Esophagus muscularis mucosa (tissue), 4 donors: ENCODE results near the gene MTAP. TPM values are rescaled to one million over a fixed set of nuclear protein-coding genes. Genes with fewer than 3 reads are reported as not detected.

Source experiments
- DNase-seq: peaks from one replicate; pipeline ENCODE4 v3.0.0-alpha.2; 2017; ENCODE audit errors: extremely low spot score
- H3K27ac ChIP-seq, 4 donors: fragments of 200-600 bp; sonication (generic); replicated peaks in 1 of 4; 1 replicate in 3 of 4; 2 replicates in 1 of 4; pipeline ENCODE4 v1.5.1; 2016 to 2019; ENCODE audit warnings: mild to moderate bottlenecking in 1 of 4
- H3K27me3 ChIP-seq, 4 donors: fragments of 200-600 bp; sonication (generic); one replicate each; pipeline versions ENCODE4 v1.5.1 to v1.6.0; 2016 to 2019
- H3K36me3 ChIP-seq, 4 donors: fragments of 200-600 bp; sonication (generic); one replicate each; pipeline ENCODE4 v1.5.1; 2016 to 2019
- H3K4me1 ChIP-seq, 4 donors: fragments of 200-600 bp; sonication (generic); one replicate each; pipeline ENCODE4 v1.5.1; 2016 to 2019
- H3K4me3 ChIP-seq, 4 donors: fragments of 200-600 bp; sonication (generic); 1 replicate in 2 of 4; 2 replicates in 2 of 4; pipeline ENCODE4 v1.5.1; 2016 to 2019; ENCODE audit warnings: mild to moderate bottlenecking in 4 of 4, moderate library complexity in 1 of 4
- H3K9me3 ChIP-seq, 4 donors: fragments of 200-600 bp; sonication (generic); 1 replicate in 3 of 4; 2 replicates in 1 of 4; pipeline ENCODE4 v1.5.1; 2016 to 2019
- EP300 ChIP-seq: sonication (generic); formaldehyde crosslinking; IDR thresholded peaks from one replicate; pipeline ENCODE4 v1.6.1; 2017; ENCODE audit warnings: antibody characterized with exemption
- POLR2A ChIP-seq: fragments of 450-650 bp; IDR thresholded peaks from one replicate; pipeline ENCODE4 v1.6.1; 2017; ENCODE audit warnings: antibody characterized with exemption, moderate library complexity, mild to moderate bottlenecking, low read depth
- POLR2AphosphoS5 ChIP-seq, 2 donors: sonication (generic); formaldehyde crosslinking; IDR thresholded peaks; one replicate each; pipeline ENCODE4 v1.6.1; 2017; ENCODE audit warnings: antibody characterized with exemption in 2 of 2
- whole genome bisulfite sequencing: methylation state at CpG from one replicate; pipeline ENCODE4 v1.1.5; 2018; 5-methylcytosine and 5-hydroxymethylcytosine counted together
- intact Hi-C: fragments of 100-400 bp; cut with DNase I; formaldehyde crosslinking; loops from one replicate; pipeline ENCODE4 v1.15.1; 2023
- total RNA-seq, 4 donors: library from RNA; depleted of rRNA; stranded (reverse); fragments of >200 nt; gene quantifications; one replicate each; pipeline versions ENCODE4 v1.1.0 to v1.2.1, GENCODE V29; 2016
- TF ChIP-seq, protein P1 (sequence below), 3 experiments: fragments of 200-600 bp in 2 of 3; fragments of 450-650 bp in 1 of 3; sonication (generic) in 2 of 3; IDR thresholded peaks; one replicate each; pipeline ENCODE4 v1.5.1; 2017 to 2019; ENCODE audit warnings: antibody characterized with exemption in 3 of 3, mild to moderate bottlenecking in 2 of 3, moderate library complexity in 1 of 3

The MTAP gene
- total RNA-seq, 4 donors from 2014 or later: 18.1 to 26.0 (median 22.1) TPM

DNA sequence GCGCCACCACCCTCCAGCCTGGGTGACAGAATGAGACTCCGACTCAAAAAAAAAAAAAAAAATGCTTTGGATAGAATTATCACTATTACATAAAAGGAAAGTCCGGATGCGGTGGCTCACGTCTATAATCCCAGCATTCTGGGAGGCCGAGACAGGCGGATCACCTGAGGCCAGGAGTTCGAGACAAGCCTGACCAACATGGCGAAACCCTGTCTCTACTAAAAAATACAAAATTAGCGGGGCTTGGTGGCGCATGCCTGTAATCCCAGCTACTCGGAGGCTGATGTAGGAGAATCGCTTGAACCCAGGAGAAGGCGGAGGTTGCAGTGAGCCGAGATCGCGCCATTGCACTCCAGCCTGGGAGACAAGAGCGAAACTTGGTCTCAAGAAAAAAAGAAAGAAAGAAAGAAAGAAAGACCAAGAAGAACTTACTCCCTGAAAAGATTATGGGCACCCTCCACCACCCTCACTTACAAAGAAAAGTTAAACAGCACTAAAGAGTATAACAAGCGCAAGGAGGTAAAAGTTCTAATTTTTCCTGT lies 174.0 kb downstream of the MTAP start:
- intact Hi-C loops: no loop called here
- 26% methylated on average over 19 of the region's 19 CpGs for WGBS
- peaks cover 10 to 22% (median 18%) of the 10 kb centered on the region in 4 donors for H3K4me1 ChIP-seq
- no peaks in the 10 kb centered on the region for H3K36me3 ChIP-seq
- no peak overlapping the region for H3K4me3 ChIP-seq
- DNase-seq: no peak
- H3K27me3 ChIP-seq: peaks cover 14 to 96% (median 63%) of the 10 kb centered on the region in 4 donors
- no peaks in the 10 kb centered on the region for H3K9me3 ChIP-seq
- H3K27ac ChIP-seq: no peak overlapping the region
- TF ChIP-seq POLR2A (no peak), EP300 (no peak), POLR2AphosphoS5 (IDR thresholded peaks at IDR 0.05) (no peak)
- TF ChIP-seq, protein P1, sequence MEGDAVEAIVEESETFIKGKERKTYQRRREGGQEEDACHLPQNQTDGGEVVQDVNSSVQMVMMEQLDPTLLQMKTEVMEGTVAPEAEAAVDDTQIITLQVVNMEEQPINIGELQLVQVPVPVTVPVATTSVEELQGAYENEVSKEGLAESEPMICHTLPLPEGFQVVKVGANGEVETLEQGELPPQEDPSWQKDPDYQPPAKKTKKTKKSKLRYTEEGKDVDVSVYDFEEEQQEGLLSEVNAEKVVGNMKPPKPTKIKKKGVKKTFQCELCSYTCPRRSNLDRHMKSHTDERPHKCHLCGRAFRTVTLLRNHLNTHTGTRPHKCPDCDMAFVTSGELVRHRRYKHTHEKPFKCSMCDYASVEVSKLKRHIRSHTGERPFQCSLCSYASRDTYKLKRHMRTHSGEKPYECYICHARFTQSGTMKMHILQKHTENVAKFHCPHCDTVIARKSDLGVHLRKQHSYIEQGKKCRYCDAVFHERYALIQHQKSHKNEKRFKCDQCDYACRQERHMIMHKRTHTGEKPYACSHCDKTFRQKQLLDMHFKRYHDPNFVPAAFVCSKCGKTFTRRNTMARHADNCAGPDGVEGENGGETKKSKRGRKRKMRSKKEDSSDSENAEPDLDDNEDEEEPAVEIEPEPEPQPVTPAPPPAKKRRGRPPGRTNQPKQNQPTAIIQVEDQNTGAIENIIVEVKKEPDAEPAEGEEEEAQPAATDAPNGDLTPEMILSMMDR (IDR thresholded peaks at IDR 0.05): no peak

DNA sequence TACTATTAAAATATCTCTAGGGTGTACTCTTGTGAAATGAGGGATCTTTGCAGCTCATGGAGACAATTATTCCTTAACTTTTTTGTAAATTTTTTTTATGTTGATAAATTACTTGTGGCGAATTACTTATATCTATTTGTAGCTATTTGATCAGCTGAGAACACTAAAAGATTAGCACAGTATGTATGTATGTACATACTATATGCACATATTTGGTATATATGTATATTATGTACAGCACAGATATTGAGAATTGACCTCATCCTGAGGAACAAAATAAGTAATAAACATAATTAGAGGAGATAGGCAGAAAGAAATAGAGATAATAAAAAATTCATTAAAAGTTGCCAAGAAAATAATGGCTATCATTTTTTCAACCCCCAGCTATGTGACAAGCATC lies 180.0 kb downstream of the MTAP start:
- H3K9me3 ChIP-seq: no peaks in the 10 kb centered on the region
- H3K36me3 ChIP-seq: no peaks in the 10 kb centered on the region
- WGBS: 59% methylated on average over 1 of the region's 1 CpG
- no peak for DNase-seq
- no peak overlapping the region for H3K27ac ChIP-seq
- no peak for TF ChIP-seq POLR2AphosphoS5 (IDR thresholded peaks at IDR 0.05)
- no peak for TF ChIP-seq EP300
- TF ChIP-seq POLR2A: no peak
- TF ChIP-seq, protein P1 (IDR thresholded peaks at IDR 0.05): no peak
- no peaks in the 10 kb centered on the region for H3K4me1 ChIP-seq
- intact Hi-C loops: no loop called here
- H3K27me3 ChIP-seq: peaks cover 0 to 86% (median 20%) of the 10 kb centered on the region in 4 donors
- H3K4me3 ChIP-seq: no peak overlapping the region

DNA sequence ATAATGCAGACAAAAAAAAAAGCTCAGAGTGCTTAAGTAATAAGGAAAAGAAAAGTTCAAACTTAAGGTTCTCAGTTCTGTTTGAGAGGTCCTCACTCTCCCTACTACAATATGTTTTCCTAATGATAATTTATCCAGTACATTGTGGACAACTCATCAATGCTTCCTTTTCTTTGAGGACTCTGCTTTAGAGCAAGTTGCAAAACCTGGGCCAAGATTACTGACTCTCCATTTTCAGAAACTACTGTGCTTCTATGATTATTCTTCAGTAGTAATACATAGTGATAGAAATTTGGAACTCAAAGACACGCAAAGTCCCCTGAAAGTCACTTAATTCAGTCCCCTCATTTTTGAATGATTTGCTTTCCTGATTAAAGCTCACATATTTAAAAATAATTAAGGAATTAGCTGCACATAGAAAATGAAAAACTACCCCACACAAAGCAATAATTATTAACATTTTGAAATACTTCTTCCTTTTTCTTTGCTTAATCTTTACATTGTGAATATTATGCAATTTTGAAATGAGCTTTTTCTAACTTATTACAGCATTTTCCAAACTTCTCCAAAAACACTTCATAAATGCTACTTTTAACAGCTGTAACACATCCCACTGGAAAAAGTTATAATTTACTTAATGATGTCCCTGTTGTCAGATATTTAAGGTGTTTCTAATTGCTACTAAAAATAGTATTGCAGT lies 180.6 kb downstream of the MTAP start:
- 77% methylated on average over 1 of the region's 1 CpG for WGBS
- H3K27me3 ChIP-seq: peaks cover 0 to 86% (median 19%) of the 10 kb centered on the region in 4 donors
- intact Hi-C loops: no loop called here

GRCh38 chr9:21983561-21983935 lies 181.1 kb downstream of the MTAP start:
- 60% methylated on average over 1 of the region's 1 CpG for WGBS
- no peaks in the 10 kb centered on the region for H3K36me3 ChIP-seq
- intact Hi-C loops: no loop called here
- H3K27ac ChIP-seq: no peak overlapping the region
- TF ChIP-seq EP300 (no peak), POLR2A (no peak), POLR2AphosphoS5 (IDR thresholded peaks at IDR 0.05) (no peak)
- TF ChIP-seq, protein P1 (IDR thresholded peaks at IDR 0.05): no peak
- no peaks in the 10 kb centered on the region for H3K4me1 ChIP-seq
- H3K4me3 ChIP-seq: no peak overlapping the region
- DNase-seq: no peak
- H3K9me3 ChIP-seq: no peaks in the 10 kb centered on the region
- H3K27me3 ChIP-seq: peaks cover 0 to 86% (median 20%) of the 10 kb centered on the region in 4 donors

More for the DNA sequence above, 180.6 kb downstream of the MTAP start:
- Histone ChIP-seq H3K9me3 (no peaks in the 10 kb centered on the region), H3K4me1 (no peaks in the 10 kb centered on the region), H3K27ac (no peak overlapping the region), H3K36me3 (no peaks in the 10 kb centered on the region), H3K4me3 (no peak overlapping the region)
- DNase-seq: no peak
- no peak for TF ChIP-seq EP300
- no peak for TF ChIP-seq POLR2AphosphoS5 (IDR thresholded peaks at IDR 0.05)
- TF ChIP-seq, protein P1 (IDR thresholded peaks at IDR 0.05): no peak
- TF ChIP-seq POLR2A: no peak
